CD14-positive monocyte (primary cell): ENCODE results near the gene HYAL1. TPM values are rescaled to one million over a fixed set of nuclear protein-coding genes. Genes with fewer than 3 reads are reported as not detected.

ENCODE experiments used
- DNase-seq, 3 donors: peaks; one replicate each; pipeline ENCODE4 v3.0.0-alpha.2; 2011 to 2022
- H2AFZ ChIP-seq: 2 replicates; pipeline ENCODE4 v1.6.0; 2012; ENCODE audit warnings: mild to moderate bottlenecking, low read depth, low read length, inconsistent platforms; ENCODE audit not compliant: insufficient read depth, poor library complexity, severe bottlenecking
- H3K27ac ChIP-seq, 2 donors: 1 replicate in 1 of 2; 2 replicates in 1 of 2; pipeline ENCODE4 v1.5.1; 2012 to 2013; ENCODE audit warnings: low read length in 2 of 2, control low read depth in 1 of 2, inconsistent platforms in 1 of 2, low read depth in 1 of 2, mild to moderate bottlenecking in 1 of 2
- H3K27me3 ChIP-seq, 2 donors: one replicate each; pipeline versions ENCODE4 v1.6.0 to v1.6.1; 2011 to 2013; ENCODE audit warnings: low read length in 2 of 2; ENCODE audit not compliant: control insufficient read depth in 2 of 2, insufficient read depth in 2 of 2
- H3K36me3 ChIP-seq, 2 donors: replicated peaks in 1 of 2; 1 replicate in 1 of 2; 2 replicates in 1 of 2; pipeline versions ENCODE4 v1.5.1 to v1.6.1; 2012 to 2013; ENCODE audit warnings: low read length in 2 of 2, control low read depth in 1 of 2, inconsistent platforms in 1 of 2, mild to moderate bottlenecking in 1 of 2; ENCODE audit not compliant: insufficient read depth in 2 of 2, control insufficient read depth in 1 of 2
- H3K4me1 ChIP-seq, 2 donors: 1 replicate in 1 of 2; 2 replicates in 1 of 2; pipeline versions ENCODE4 v1.5.1 to v1.6.1; 2012 to 2013; ENCODE audit warnings: low read length in 2 of 2, control low read depth in 1 of 2, inconsistent platforms in 1 of 2, mild to moderate bottlenecking in 1 of 2, moderate library complexity in 1 of 2; ENCODE audit not compliant: insufficient read depth in 2 of 2, control insufficient read depth in 1 of 2
- H3K4me2 ChIP-seq: replicated peaks from 2 replicates; pipeline ENCODE3; 2012; ENCODE audit warnings: low read length, moderate library complexity, mild to moderate bottlenecking; ENCODE audit not compliant: poor library complexity, severe bottlenecking; ENCODE audit errors: extremely low read depth
- H3K4me3 ChIP-seq, 3 experiments: fragments of 200-600 bp in 1 of 3; sonication (generic) in 1 of 3; replicated peaks in 1 of 3; 1 replicate in 2 of 3; 2 replicates in 1 of 3; pipeline ENCODE4 v1.5.1; 2011 to 2013; ENCODE audit warnings: low read length in 3 of 3, mild to moderate bottlenecking in 3 of 3, control low read depth in 2 of 3, low read depth in 2 of 3, inconsistent platforms in 1 of 3, moderate library complexity in 1 of 3
- H3K79me2 ChIP-seq: 2 replicates; pipeline ENCODE4 v1.6.0; 2012; ENCODE audit warnings: mild to moderate bottlenecking, control low read depth, inconsistent platforms, low read length, moderate library complexity; ENCODE audit not compliant: insufficient read depth
- H3K9ac ChIP-seq: 2 replicates; pipeline ENCODE4 v1.6.0; 2017; ENCODE audit warnings: low read length, mild to moderate bottlenecking; ENCODE audit not compliant: insufficient read depth, poor library complexity, severe bottlenecking
- H3K9me3 ChIP-seq, 2 donors: replicated peaks in 1 of 2; 1 replicate in 1 of 2; 2 replicates in 1 of 2; pipeline versions ENCODE4 v1.5.1 to v1.6.1; 2012 to 2013; ENCODE audit warnings: low read length in 2 of 2, control low read depth in 1 of 2; ENCODE audit not compliant: control insufficient read depth in 1 of 2, insufficient read depth in 1 of 2
- H4K20me1 ChIP-seq: 2 replicates; pipeline ENCODE4 v1.6.0; 2012; ENCODE audit warnings: mild to moderate bottlenecking, low read length, control low read depth, moderate library complexity; ENCODE audit not compliant: insufficient read depth
- H3K27ac Mint-ChIP-seq, 7 donors: one replicate each; pipeline ENCODE4 v1.8.0; 2020; ENCODE audit warnings: mild to moderate bottlenecking in 7 of 7, mixed read lengths in 7 of 7, moderate library complexity in 6 of 7, inconsistent platforms in 2 of 7
- H3K27me3 Mint-ChIP-seq, 3 donors: one replicate each; pipeline ENCODE4 v1.8.0; 2021 to 2022; ENCODE audit warnings: low read depth in 3 of 3, mild to moderate bottlenecking in 3 of 3, mixed read lengths in 3 of 3, moderate library complexity in 3 of 3, inconsistent platforms in 1 of 3
- H3K36me3 Mint-ChIP-seq, 2 donors: one replicate each; pipeline ENCODE4 v1.8.0; 2020; ENCODE audit warnings: mixed read lengths in 2 of 2, inconsistent platforms in 1 of 2, mild to moderate bottlenecking in 1 of 2
- H3K4me1 Mint-ChIP-seq: one replicate; pipeline ENCODE4 v1.8.0; 2020; ENCODE audit warnings: mild to moderate bottlenecking, mixed read lengths
- H3K4me3 Mint-ChIP-seq, 2 donors: one replicate each; pipeline ENCODE4 v1.8.0; 2020; ENCODE audit warnings: mild to moderate bottlenecking in 2 of 2, mixed read lengths in 2 of 2, moderate library complexity in 1 of 2
- H3K9me3 Mint-ChIP-seq, 7 donors: one replicate each; pipeline ENCODE4 v1.8.0; 2020 to 2022; ENCODE audit warnings: mixed read lengths in 7 of 7, mild to moderate bottlenecking in 6 of 7, moderate library complexity in 6 of 7, inconsistent platforms in 2 of 7
- CTCF ChIP-seq: fragments of 200-600 bp; IDR thresholded peaks from one replicate; pipeline ENCODE4 v1.8.0; 2022; ENCODE audit warnings: antibody characterized with exemption, mild to moderate bottlenecking
- WGBS: methylation state at CpG from one replicate; pipeline ENCODE4 v1.1.5; 2013; ENCODE audit warnings: missing lambda C conversion rate; ENCODE audit not compliant: insufficient coverage; 5-methylcytosine and 5-hydroxymethylcytosine counted together
- intact Hi-C, 2 donors: fragments of 100-400 bp; cut with micrococcal nuclease; formaldehyde crosslinking; loops; one replicate each; pipeline versions ENCODE4 v1.15.0 to v1.15.1; 2023
- polyA plus RNA-seq, 3 donors: library from polyadenylated mRNA; depleted of rRNA in 1 of 3; unstranded in 2 of 3; stranded (reverse) in 1 of 3; fragments of 300-500 nt in 2 of 3; fragments of >200 nt in 1 of 3; fragmentation: Illumina TruSeq in 2 of 3; gene quantifications; 1 replicate in 2 of 3; 2 replicates in 1 of 3; pipeline ENCODE4 v1.2.3, GENCODE V29; 2012 to 2021

The HYAL1 gene
- polyA plus RNA-seq, 3 donors, result 0.57 TPM; not detected in 2

- peaks cover 34 to 47% (median 41%) of the 10 kb centered on the region in 3 donors for H3K27me3 Mint-ChIP-seq
- no peak overlapping the region for H2AFZ ChIP-seq
- H3K4me1 Mint-ChIP-seq, result peaks cover 16% of the 10 kb centered on the region
- no peak overlapping the region for H3K4me3 ChIP-seq
- no peak overlapping the region for H3K9ac ChIP-seq
- TF ChIP-seq CTCF, result no peak
- no peak for DNase-seq
- peaks cover 3 to 9% of the 10 kb centered on the region in 2 donors for H3K9me3 ChIP-seq
- WGBS, result 100% methylated on average over 1 of the region's 8 CpGs
- peaks cover 0 to 14% (median 10%) of the 10 kb centered on the region in 7 donors for H3K9me3 Mint-ChIP-seq
- no peaks in the 10 kb centered on the region for H4K20me1 ChIP-seq
- H3K4me1 ChIP-seq, result peaks cover 5 to 17% of the 10 kb centered on the region in 2 donors
- no peaks in the 10 kb centered on the region for H3K36me3 ChIP-seq
- H3K27ac Mint-ChIP-seq, result no peak overlapping the region
- no peak overlapping the region for H3K27ac ChIP-seq
- H3K27me3 ChIP-seq, result peaks cover 19 to 35% of the 10 kb centered on the region in 2 donors
- H3K79me2 ChIP-seq, result no peaks in the 10 kb centered on the region
- H3K4me2 ChIP-seq, result no peak overlapping the region
- H3K4me3 Mint-ChIP-seq, result no peak overlapping the region
- intact Hi-C loops, result no loop called here
- H3K36me3 Mint-ChIP-seq, result peaks cover 4 to 5% of the 10 kb centered on the region in 2 donors
Measured at GRCh38 chr3:50279255-50280016, 23.9 kb downstream of the HYAL1 start.

- no peak within 1 kb of the TSS for H3K4me3 ChIP-seq
- no peaks in the 10 kb centered on the region for H4K20me1 ChIP-seq
- no peak for TF ChIP-seq CTCF
- Mint-ChIP-seq H3K9me3 (peaks cover 0 to 18% (median 11%) of the 10 kb centered on the region in 7 donors), H3K27me3 (peaks cover 39 to 53% (median 47%) of the 10 kb centered on the region in 3 donors), H3K4me3 (peak within 1 kb of the TSS in 1 of 2 donors; percentile 65), H3K27ac (peak within 1 kb of the TSS in 1 of 7 donors; percentile 1), H3K36me3 (peaks cover 6 to 8% of the 10 kb centered on the region in 2 donors), H3K4me1 (peaks cover 21% of the 10 kb centered on the region)
- DNase-seq, result no peak
- peaks cover 22 to 41% of the 10 kb centered on the region in 2 donors for H3K27me3 ChIP-seq
- H3K4me2 ChIP-seq, result no peak within 1 kb of the TSS
- peaks cover 7 to 23% of the 10 kb centered on the region in 2 donors for H3K4me1 ChIP-seq
- H3K9me3 ChIP-seq, result peaks cover 3 to 11% of the 10 kb centered on the region in 2 donors
- no peaks in the 10 kb centered on the region for H3K36me3 ChIP-seq
- no peaks in the 10 kb centered on the region for H3K79me2 ChIP-seq
- WGBS, result 77% methylated on average over 2 of the region's 2 CpGs
- intact Hi-C loops, result no loop called here
- no peak within 1 kb of the TSS for H2AFZ ChIP-seq
- no peak within 1 kb of the TSS for H3K9ac ChIP-seq
- no peak within 1 kb of the TSS for H3K27ac ChIP-seq
Measured at GRCh38 chr3:50278880-50279224, 24.5 kb downstream of the HYAL1 start, which contains the start of gene LSMEM2. LSMEM2 (plus strand) TSS chr3:50279087; CDS start chr3:50279114, 27 bp downstream.
